GM19328 (cell line): ENCODE measurements around the gene SLC18A2.
"Not testable (repeated sequence)": the region's sequence is repeated elsewhere in the genome, so short reads cannot be mapped to it uniquely, and the experiment has no call there.

ENCODE experiments used
- ATAC-seq: cut with Tn5 transposase; IDR thresholded peaks from one replicate; pipeline ENCODE4 v1.9.1; 2021; ENCODE audit warnings: mild to moderate bottlenecking, moderate library complexity; ENCODE audit not compliant: unreplicated experiment

The SLC18A2 gene

GRCh38 chr10:117262291-117262902 is 21.5 kb downstream of the SLC18A2 start:
- no peak for ATAC-seq

- ATAC-seq, result no peak
These were observed 22.0 kb downstream of the SLC18A2 start for GRCh38 chr10:117262903-117263293.

GRCh38 chr10:117264782-117265181 is 23.9 kb downstream of the SLC18A2 start:
- ATAC-seq, result no peak

- no peak for ATAC-seq
These were observed 25.5 kb downstream of the SLC18A2 start for GRCh38 chr10:117266400-117266799.

GRCh38 chr10:117266812-117267211 is 25.9 kb downstream of the SLC18A2 start:
- ATAC-seq, result no peak

GRCh38 chr10:117268258-117268657 is 27.3 kb downstream of the SLC18A2 start:
- ATAC-seq, result no peak

- no peak for ATAC-seq
These were observed 28.0 kb downstream of the SLC18A2 start for GRCh38 chr10:117268907-117269306.

GRCh38 chr10:117271427-117271826 is 30.5 kb downstream of the SLC18A2 start:
- ATAC-seq, result no peak

- ATAC-seq, result no peak
These were observed 31.5 kb downstream of the SLC18A2 start for GRCh38 chr10:117272195-117273076.

- ATAC-seq, result no peak
These were observed 33.1 kb downstream of the SLC18A2 start for GRCh38 chr10:117273980-117274379.

GRCh38 chr10:117274509-117274908 is 33.6 kb downstream of the SLC18A2 start:
- ATAC-seq, result no peak

GRCh38 chr10:117275121-117275520 is 34.2 kb downstream of the SLC18A2 start:
- no peak for ATAC-seq

- no peak for ATAC-seq
These were observed 36.8 kb downstream of the SLC18A2 start for GRCh38 chr10:117277675-117278074.

GRCh38 chr10:117284716-117285494 is 44.0 kb downstream of the SLC18A2 start:
- ATAC-seq, result no peak

GRCh38 chr10:117290872-117291271 is 50.0 kb downstream of the SLC18A2 start:
- not testable (repeated sequence) for ATAC-seq

- no peak for ATAC-seq
These were observed 53.2 kb downstream of the SLC18A2 start for GRCh38 chr10:117294039-117294645.

GRCh38 chr10:117294735-117295134 is 53.8 kb downstream of the SLC18A2 start:
- ATAC-seq, result no peak

- ATAC-seq, result no peak
These were observed 57.3 kb downstream of the SLC18A2 start for GRCh38 chr10:117298219-117298618.

GRCh38 chr10:117299435-117299834 is 58.5 kb downstream of the SLC18A2 start:
- no peak for ATAC-seq

GRCh38 chr10:117300671-117301070 is 59.8 kb downstream of the SLC18A2 start:
- ATAC-seq, result no peak

- not testable (repeated sequence) for ATAC-seq
These were observed 62.5 kb downstream of the SLC18A2 start for GRCh38 chr10:117303451-117303850.
